Activated T-cell treated with anti-CD3 and anti-CD28 coated beads for 1 hour (primary cell): Measurements from ENCODE around the gene RYR3.
A peak's percentile ranks its signal among the peaks of the same experiment; 100 is the strongest.

Experiments
- DNase-seq: peaks from one replicate; pipeline ENCODE4 v3.0.0-alpha.2; 2020; ENCODE audit warnings: low read depth

Gene RYR3

GRCh38 chr15:33310481-33311311, at the start of gene RYR3:
RYR3 (plus strand) TSS chr15:33310967; CDS start chr15:33311046, 79 bp downstream.
- no peak for DNase-seq

DNA sequence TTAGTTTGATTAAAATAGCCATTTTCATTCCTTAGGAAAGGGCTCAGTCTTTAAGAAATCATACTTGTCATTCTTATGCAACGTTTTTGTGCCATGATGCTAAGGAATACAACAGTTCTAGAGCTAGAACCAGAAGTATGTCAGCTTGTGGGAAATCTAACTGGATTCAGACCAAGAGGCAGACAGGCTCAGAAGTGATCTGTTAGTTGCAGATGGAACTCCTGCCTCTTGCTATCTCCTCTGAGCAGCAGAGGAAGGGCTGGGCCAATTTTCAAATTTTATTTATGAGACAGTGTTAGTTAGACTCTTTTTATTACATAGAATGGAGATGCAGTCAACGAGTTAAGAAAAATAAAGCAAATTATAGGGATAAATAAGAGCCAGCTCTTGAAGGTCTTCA, 48.5 kb upstream of the RYR3 start:
- DNase-seq = no peak

DNA sequence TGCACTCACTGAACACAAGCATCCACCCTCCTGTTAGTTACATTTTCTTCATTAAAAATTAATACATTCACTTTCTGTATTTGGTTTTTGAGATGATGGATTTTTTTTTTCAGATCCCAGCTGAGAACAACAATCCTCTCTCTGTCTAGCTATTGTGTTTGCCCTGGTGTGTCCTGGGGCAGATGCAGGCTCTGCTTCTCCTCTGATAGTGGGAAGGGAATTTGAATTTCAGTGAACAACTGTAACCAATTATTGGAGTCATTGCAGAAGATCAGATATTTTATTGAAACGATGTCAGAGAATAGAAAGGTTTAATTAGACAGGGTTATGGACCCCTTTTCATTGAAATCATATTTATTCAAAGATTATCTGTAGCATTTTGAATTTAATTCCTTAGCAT, 33.1 kb upstream of the RYR3 start:
- DNase-seq = no peak

GRCh38 chr15:33278816-33279612, 31.8 kb upstream of the RYR3 start:
- no peak for DNase-seq

DNA sequence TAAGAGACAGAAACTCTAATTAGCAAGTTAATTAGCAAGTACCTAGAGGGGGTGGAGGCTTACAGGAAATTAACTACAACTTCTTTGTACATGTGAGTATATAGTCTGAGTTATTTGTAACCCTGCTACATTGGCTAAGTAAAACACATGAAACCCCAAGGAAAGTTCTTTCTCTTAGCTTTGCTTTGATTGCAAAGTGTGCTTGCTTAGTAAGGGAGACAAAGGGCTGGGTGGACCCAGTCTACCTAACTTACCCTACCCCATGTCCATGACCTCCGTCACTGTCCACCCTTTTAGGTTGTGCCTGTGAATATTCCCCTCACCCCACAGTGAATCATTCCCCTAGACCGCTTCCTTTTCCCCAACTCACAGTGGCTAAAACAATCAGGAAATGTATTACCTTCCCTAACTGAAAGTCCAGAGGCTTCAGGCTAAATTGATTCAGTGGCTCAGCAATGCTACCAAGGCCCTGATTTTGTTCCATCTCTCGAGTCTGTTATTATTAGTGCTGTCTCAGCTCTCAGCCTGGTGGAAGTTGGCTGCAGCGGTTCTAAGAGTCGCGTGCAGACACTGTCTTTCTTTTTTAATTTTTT, 31.1 kb upstream of the RYR3 start:
- no peak for DNase-seq

- no peak for DNase-seq
Observed at GRCh38 chr15:33282226-33283020, 28.3 kb upstream of the RYR3 start.

DNA sequence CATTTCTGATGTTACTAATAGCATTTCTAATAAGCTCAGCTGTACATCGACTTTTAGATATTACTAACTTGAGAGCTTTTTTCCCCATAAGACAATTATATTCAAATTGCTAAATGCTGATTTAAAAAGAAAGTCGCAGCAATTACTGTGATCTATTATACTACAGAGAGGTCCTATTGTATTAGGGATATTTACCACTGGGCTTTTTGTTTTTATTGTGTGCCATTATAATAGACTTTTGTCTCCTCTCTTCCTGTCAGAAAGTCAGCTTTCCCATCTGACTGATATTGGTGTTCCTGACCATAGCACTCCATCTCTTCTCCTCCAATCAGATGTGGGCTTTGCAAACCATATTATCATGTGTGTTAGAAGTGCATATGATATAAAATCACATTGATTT, 27.2 kb upstream of the RYR3 start:
- DNase-seq = no peak

DNA sequence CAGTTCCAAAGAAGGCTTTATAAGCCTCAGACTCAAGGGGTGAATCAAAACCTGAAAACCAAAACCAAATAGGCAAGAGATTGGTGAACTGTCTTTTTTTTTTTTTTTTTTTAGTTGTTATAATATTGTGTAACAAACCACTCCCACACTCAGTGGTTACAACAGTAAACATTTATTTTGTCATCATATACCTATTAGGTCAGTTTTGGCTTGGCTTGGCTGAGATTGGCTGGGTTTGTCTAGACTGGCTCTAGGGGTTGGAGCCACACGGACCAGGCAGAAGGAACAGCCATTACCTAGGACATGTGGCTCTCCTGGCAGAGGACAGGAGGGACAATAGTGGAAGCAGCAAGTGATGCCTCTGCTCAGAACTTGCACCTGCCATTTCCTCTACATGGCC, 26.4 kb upstream of the RYR3 start:
- no peak for DNase-seq

DNA sequence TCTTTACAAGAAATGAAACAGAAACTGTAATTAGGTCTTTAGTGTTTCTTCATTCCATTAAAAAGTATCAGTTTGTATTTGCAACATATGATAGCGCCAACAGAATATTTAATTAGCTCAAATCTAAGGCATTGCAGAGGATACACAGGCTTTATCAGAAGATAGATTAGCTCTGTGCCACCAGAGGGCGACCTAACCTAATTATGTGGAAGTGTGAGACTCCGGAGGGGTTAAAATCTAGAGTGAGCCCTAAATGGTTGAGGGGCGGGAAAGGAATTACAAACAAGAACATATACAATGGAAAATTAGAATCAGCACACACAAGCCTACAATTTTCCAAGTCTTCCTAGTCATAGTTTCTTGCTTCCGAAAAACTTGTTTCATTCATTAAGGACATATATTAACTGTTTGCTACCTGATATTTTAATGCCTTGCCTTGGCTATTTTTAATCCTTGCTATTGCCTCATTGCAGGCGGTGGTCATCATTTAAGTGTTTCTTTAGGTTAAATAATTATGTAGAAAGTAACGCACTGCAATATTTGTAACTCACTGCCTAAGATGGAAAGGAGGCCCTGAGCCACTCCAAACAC, 18.0 kb upstream of the RYR3 start:
- peak; percentile 18 for DNase-seq

- DNase-seq = no peak
Observed at GRCh38 chr15:33293713-33294334, 16.9 kb upstream of the RYR3 start.

DNA sequence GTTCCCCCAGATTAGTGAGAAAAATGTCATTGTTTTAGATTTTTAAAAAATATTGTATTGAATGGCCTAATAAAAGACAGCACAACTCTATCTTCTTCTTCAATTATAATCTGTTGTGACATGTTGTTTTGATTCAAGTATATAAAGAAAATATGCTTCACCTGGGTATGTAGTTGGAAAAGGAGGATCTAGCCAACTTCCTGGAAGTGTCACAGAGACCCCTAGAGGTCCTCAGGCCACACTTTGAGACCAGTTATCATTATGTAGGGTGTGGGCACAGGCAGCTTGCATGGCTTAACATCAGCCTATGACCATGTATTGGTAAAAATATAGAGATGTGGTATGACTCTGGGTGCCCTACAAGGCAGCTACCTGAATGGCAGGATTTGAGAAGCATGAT, 14.7 kb upstream of the RYR3 start:
- no peak for DNase-seq

DNA sequence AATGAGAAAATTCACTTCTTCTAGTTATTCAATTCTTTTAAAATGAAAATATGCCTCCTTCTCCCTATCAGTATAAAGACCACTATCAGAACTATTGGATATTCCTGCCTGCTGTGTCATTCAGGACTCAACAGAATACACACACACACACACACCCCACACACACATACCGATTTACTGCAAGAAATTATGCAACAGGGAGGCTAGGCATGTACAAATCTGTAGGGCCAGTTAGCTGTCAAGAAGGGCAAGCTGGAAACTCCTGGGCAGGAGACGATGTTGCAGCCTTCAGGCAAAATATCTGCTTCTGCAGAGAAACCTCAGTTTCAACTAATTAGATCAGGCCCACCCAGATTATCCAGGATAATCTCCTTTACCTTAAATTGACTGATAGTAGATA, 13.9 kb upstream of the RYR3 start:
- DNase-seq = no peak

- DNase-seq = no peak
Observed at GRCh38 chr15:33298631-33299030, 12.1 kb upstream of the RYR3 start.

- no peak for DNase-seq
Observed at GRCh38 chr15:33304924-33305323, 5.8 kb upstream of the RYR3 start.

DNA sequence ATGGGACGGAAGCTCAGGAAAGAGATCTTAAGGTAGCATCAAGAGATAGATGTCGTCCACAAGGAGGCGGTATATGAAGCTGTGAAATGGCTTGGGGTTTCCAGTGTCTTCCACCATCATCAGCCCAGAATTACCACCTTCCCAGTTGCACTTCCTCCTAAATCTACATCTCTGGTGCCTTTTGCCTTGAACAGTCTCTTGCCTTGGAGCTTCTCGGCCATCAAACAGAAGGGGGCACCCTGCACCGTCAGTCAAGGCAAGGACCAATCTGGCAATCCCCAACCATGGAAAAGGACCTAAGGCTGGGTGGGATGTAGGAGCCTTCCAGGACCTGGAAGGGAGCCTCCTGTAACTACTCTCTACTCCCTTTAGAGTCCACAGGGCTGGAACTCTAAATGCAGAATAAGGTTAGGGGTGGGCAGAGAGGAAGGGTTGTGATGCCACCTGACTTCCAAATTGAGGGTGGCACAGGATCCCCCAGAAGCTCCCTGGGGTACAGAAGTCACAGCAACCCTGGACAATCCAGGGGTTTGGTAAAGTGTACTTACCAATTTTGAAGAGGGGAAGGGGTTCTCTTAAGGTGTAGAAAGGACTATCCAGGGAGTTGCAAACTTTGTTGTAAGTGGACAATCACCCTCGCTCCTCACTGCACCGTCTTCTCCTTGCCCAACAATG, 1.0 kb upstream of the RYR3 start:
- DNase-seq = no peak

- DNase-seq = no peak
Observed at GRCh38 chr15:33311312-33311971, 675 bp downstream of the RYR3 start.

- no peak for DNase-seq
Observed at GRCh38 chr15:33313491-33313890, 2.7 kb downstream of the RYR3 start.

DNA sequence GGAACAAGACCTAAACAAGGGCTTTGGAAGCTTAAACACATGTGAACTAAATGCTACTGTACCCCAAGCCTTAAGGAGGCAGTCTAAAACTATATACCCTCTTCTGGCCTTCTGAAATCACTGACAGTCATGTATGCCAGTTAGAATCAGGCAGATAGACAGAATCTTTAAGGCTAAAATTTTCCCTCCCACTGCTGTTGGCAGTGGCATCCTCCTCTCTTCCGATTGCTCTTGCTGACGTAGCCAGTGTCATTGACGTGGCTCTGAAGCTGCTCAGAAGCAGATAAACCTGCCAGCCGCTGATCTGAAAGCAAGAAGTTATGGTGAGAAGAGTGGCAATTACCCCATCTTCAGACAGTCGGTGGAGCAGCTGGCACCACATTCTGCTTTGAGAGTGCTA, 3.3 kb downstream of the RYR3 start:
- no peak for DNase-seq

GRCh38 chr15:33315044-33315443, 4.3 kb downstream of the RYR3 start:
- no peak for DNase-seq

DNA sequence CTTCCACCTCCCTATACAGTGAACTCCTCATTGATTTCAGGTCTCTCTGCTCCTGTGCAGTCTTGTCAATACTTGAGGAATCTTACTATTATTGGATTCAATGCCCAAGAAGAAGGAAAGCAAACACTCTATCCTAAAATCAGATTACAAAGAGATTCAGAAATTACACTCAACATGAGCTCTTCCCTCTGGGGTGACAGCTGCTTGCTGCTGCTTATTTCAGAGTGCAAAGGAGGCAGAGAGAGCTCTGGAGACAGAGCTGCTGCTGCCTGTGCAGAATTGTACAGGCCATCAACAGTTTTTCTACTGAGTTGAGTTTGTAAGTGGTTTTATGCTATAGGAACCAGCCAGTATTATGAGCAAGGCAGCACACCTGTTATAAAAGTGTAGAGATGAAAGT, 7.1 kb downstream of the RYR3 start:
- DNase-seq = no peak
